NCI-H2196 treated with DMSO at 0.1 percent for 48 hours (cell line): ENCODE data around the gene SLC2A10.
"Not testable (repeated sequence)": the region's sequence is repeated elsewhere in the genome, so short reads cannot be mapped to it uniquely, and the experiment has no call there.

ENCODE experiments used
- DNase-seq: peaks from one replicate; lab custom pipeline; 2025; ENCODE audit not compliant: unreplicated experiment; lab: John Stamatoyannopoulos, UW

The SLC2A10 gene

DNA sequence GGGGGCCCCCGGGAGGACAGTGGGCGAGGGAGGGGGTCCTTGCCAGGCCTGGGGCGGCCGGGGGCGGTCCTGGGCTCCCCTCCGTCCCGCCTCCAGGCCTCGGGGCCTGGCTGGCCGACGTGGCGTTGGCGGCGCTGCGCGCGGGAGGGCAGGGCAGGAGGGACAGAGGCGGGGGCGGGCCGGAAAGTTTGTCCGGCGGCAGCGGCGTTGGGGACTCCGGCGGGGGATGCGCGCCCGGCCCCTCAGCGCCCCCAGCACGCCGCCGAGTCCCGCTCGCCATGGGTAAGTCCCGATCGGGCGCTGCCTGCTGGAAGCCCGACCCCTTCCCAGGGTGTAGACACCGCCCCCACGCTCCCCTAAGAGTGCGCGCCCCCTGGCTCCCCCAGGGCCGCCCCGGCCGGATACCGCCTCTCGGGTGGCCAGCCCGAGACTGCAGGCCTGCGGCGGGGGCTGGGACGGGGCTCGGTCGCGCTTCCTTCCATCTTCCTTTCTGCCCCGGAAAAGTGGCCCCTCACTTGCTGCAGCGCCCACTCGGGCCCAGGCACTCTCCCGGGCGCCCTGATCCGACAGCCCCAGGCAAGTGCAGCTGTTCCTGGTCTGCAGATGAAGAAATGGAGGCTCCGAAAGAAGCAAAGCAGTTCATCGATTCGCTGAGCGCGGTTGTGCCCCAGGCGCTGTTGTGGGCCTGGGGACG is at the start of gene SLC2A10:
Gene SLC2A10 (plus strand): TSS at position 191 of the 694 bp plus-strand sequence. CDS start 88 bp downstream, at position 279.
- no peak for DNase-seq

GRCh38 chr20:46660487-46660886 is 49.0 kb upstream of the SLC2A10 start:
- DNase-seq = no peak

DNA sequence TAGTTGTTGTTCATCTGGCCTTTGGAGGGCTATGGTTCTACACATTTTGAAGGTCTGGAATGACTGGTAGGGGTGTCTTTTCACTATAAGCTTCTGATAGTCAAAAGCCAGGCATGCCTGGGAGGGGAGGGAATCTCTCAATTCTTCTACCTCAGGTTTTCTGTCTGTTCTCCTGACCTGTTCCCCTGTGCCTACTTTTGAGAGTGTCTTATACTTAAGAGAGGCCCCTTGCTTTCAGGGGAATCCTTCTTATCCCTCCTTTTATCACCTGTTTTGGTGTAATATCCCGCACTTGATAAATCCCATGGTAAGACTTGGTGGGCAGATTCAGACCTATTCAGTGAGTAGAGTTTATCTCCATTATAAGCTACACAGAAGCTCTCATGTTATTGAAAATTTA is 47.8 kb upstream of the SLC2A10 start:
- DNase-seq = no peak

GRCh38 chr20:46663531-46663930 is 45.9 kb upstream of the SLC2A10 start:
- no peak for DNase-seq

DNA sequence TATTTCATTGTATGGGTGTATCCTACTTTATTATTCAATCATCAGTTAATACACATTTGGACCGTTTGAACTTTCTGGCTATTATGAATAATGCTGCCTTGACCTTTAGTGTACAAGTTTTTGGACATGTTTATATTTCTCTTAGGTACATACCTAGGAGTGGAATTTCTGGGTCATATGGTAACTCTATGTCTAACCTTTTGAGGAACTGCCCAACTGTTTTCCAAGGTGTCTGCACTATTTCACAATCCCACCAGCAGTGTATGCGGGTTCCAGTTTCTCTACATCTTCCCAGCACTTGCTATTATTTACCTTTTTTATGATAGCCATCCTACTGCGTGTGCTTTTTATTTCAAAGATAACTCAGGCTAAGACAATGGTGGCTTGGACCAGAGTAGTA is 43.8 kb upstream of the SLC2A10 start:
- no peak for DNase-seq

DNA sequence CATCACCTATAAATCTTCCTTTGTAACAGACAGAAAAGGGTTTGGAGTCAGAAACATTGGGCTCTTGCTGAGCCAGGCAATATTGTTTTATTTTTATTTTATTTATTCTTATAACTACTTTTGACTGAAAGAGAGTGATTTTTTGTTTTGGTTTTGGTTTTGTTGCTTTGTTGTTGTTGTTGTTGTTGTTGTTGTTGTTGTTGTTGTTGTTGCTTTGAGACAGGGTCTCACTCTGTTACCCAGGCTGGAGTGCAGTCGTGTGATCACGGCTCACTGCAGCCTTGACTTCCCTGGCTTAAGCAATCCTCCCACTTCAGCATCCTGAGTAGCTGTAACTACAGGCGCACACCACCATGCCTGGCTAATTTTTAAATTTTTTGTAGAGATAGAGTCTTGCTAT is 43.1 kb upstream of the SLC2A10 start:
- DNase-seq = no peak

DNA sequence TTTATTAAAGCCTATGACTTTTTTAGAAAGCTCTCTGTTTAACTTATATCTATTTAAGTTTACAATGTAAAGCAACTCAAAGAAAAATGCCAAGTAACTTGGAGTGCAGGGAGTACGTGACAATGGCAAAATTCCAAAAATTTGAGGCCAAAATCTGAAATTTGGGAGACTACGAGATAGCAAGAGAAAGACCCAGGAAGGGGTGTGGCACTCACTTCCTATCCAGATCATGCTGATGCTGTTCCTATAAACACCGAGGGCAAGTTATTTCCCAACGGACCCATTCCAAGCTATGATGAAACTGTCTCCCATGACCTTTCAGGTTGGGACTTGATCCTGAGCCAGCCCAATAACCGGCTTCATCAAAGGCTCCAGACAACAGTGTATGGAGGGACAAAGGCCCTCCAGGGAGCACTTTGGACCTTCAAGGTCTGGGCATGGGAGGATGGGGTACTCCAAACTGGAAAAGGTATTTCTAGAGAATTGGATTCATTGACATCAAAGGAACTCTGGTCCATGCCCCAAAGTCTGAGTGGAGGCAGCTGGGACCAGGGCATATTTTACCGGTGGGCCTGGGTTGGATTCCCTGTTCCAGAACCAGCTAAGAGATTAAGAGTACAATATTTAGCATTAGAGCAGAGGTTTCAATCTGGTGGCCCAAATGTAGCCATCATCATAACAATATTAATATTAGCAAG is 42.5 kb upstream of the SLC2A10 start:
- DNase-seq = no peak

DNA sequence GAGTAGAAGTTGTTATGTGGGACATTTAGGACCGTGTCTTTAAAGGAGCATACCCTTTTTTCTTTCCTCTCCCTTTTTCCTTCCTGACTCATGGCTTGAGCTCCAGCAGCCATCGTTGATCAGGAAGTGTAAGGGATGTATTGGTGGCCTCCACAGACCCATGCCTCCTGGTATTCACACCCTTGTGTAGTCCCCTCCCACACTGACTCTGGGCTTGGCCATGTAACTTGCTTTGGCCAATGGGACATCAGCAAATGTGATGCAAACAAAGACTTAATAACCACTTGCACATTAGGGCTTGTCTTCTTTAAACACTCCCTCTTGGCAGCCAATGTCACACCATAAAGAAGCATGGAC is 39.2 kb upstream of the SLC2A10 start:
- no peak for DNase-seq

DNA sequence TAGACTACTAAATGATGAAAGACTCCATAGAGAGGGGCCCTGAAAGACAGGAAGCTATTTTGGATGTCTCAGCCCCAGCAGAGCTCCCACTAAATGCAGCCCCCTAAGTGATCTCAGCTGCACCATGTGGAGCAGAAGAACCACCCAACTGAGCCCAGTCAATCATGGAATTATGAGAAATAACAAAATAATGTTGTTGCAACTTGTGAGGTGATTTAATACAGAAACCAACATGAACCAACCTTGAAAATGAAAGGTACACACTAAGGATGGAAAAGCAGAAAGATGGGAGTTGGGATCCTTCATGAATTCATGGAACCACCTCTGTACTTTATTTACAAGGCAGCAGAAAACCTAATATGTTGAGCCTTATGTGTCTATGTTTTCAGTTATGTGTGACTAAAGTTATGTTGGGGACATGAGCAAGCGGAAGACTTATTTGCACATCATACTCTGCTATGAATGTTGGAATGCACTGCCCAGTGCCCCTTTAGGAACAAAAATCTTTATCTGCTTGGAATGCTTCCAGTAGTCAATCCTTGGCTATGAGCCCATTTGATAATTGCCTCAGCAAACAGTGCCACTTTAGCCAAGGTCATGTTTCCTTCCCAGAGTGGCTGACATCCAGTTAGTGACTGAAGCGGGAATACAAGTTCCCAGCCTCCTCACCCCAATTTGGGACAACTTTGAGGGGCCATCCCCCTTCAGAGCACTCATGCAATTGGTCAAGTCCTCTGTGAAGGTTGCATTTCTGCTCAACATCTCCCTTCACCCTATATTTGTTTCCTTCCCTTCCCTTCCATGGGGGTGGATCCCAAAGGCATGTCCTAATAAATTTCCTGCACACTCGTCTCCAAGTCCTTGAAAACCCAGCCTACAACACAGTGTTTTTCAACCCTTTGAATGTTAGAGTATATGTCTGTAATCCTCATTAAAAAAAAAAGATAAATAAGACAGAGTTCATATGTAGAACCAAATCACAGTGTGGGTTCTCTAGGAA is 38.6 kb upstream of the SLC2A10 start:
- DNase-seq = peak; percentile 45

GRCh38 chr20:46671866-46672542 is 37.4 kb upstream of the SLC2A10 start:
- DNase-seq = no peak

GRCh38 chr20:46672543-46673148 is 36.8 kb upstream of the SLC2A10 start:
- DNase-seq = no peak

- no peak for DNase-seq
Measured at GRCh38 chr20:46673394-46674252, 35.8 kb upstream of the SLC2A10 start.

GRCh38 chr20:46674253-46675083 is 35.0 kb upstream of the SLC2A10 start:
- no peak for DNase-seq

- DNase-seq = not testable (repeated sequence)
Measured at GRCh38 chr20:46676649-46677316, 32.7 kb upstream of the SLC2A10 start.

DNA sequence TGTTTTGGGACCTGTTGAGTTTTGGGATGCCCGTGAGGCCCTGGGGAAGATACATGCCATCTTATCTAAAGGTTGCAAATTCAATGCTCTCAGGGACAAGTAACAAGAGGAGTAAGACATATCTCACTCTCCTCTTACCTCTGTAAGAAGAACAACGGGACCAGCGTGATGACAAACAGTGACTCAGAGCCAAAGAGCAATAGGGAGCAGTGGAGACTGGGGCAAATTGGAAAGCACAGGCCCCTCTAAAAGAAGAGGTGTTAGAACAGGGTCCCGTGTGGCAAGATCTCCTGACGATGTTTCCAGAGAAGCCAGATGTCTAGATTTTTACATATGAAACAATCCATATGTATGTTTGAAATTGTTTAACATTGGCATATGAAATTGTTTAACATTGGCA is 31.8 kb upstream of the SLC2A10 start:
- DNase-seq = no peak

DNA sequence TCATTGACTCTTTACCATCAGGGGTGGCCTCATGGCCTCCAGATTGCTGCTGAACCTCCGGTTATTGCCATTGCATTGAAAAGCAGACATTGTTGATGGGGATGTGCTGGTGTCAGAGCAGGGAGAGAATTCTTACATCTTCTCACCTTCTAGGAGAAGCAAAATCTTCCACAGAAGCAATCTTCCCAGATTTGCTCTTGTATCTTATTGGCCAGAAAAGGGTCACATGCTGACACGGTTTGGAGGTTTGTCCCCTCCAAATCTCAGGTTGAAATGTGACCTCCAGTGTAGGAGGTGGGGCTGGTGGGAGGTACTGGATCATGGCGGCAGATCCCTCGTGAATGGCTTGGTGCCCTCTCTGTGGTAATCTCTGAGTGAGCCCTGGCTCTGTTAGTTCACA is 30.9 kb upstream of the SLC2A10 start:
- no peak for DNase-seq

GRCh38 chr20:46680684-46681031 is 28.8 kb upstream of the SLC2A10 start:
- no peak for DNase-seq
